Stimulated activated naive B cell treated with anti-CD40 and anti-IgM and Interleukin-4, amounts not matched to agents 10 μg/mL and 1 μg/mL and 100 μg/mL, for 72 hours (primary cell): Measurements from ENCODE around the gene MPHOSPH8.
"Not testable (repeated sequence)": the region's sequence is repeated elsewhere in the genome, so short reads cannot be mapped to it uniquely, and the experiment has no call there.

Source experiments
- ATAC-seq, 2 donors: fragments of 150-1000 bp; cut with Tn5 transposase; replicated peaks; 2 replicates each; pipeline ENCODE4 v1.10.0; 2021; ENCODE audit warnings: moderate library complexity in 1 of 2
- DNase-seq: peaks from one replicate; pipeline ENCODE4 v3.0.0; 2021
- H3K27ac Mint-ChIP-seq: one replicate; pipeline ENCODE4 v1.8.0; 2022; ENCODE audit warnings: mild to moderate bottlenecking, mixed read lengths
- H3K27me3 Mint-ChIP-seq, 2 donors: one replicate each; pipeline ENCODE4 v1.8.0; 2022; ENCODE audit warnings: mixed read lengths in 2 of 2
- H3K36me3 Mint-ChIP-seq, 2 donors: one replicate each; pipeline ENCODE4 v1.8.0; 2022; ENCODE audit warnings: mixed read lengths in 2 of 2, mild to moderate bottlenecking in 1 of 2
- H3K4me1 Mint-ChIP-seq, 2 donors: one replicate each; pipeline ENCODE4 v1.8.0; 2022; ENCODE audit warnings: mixed read lengths in 2 of 2, mild to moderate bottlenecking in 1 of 2
- H3K4me3 Mint-ChIP-seq, 2 donors: one replicate each; pipeline ENCODE4 v1.8.0; 2022; ENCODE audit warnings: mild to moderate bottlenecking in 2 of 2, mixed read lengths in 2 of 2, moderate library complexity in 1 of 2
- H3K9me3 Mint-ChIP-seq, 2 donors: one replicate each; pipeline ENCODE4 v1.8.0; 2022; ENCODE audit warnings: mixed read lengths in 2 of 2, mild to moderate bottlenecking in 1 of 2

Gene MPHOSPH8

DNA sequence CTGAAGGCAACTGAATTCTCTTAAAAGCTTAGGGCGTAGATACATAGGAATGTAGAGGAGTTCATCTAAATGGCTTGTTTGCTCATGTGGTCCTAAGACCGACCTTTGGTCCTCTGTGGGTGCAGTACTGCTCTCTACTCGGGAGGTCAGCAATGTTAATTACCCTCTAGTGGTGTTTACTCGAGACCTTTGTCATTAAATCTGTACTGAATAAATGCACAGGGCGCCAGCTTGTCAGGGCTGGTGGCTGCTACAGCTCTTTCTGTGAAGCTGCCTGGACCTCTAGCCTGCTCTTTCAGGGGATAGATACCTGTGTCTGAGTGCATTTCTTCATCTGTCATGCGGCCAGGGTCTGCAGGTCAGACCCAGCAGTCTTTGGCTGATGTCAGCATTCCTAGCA lies 29.2 kb upstream of the MPHOSPH8 start:
- H3K9me3 Mint-ChIP-seq: peaks cover 17 to 20% of the 10 kb centered on the region in 2 donors
- no peak overlapping the region for H3K27ac Mint-ChIP-seq
- DNase-seq: no peak
- no peak for ATAC-seq
- no peak overlapping the region for H3K4me3 Mint-ChIP-seq
- peaks cover 45 to 51% of the 10 kb centered on the region in 2 donors for H3K27me3 Mint-ChIP-seq
- H3K4me1 Mint-ChIP-seq: no peaks in the 10 kb centered on the region
- H3K36me3 Mint-ChIP-seq: peaks cover 8 to 16% of the 10 kb centered on the region in 2 donors

DNA sequence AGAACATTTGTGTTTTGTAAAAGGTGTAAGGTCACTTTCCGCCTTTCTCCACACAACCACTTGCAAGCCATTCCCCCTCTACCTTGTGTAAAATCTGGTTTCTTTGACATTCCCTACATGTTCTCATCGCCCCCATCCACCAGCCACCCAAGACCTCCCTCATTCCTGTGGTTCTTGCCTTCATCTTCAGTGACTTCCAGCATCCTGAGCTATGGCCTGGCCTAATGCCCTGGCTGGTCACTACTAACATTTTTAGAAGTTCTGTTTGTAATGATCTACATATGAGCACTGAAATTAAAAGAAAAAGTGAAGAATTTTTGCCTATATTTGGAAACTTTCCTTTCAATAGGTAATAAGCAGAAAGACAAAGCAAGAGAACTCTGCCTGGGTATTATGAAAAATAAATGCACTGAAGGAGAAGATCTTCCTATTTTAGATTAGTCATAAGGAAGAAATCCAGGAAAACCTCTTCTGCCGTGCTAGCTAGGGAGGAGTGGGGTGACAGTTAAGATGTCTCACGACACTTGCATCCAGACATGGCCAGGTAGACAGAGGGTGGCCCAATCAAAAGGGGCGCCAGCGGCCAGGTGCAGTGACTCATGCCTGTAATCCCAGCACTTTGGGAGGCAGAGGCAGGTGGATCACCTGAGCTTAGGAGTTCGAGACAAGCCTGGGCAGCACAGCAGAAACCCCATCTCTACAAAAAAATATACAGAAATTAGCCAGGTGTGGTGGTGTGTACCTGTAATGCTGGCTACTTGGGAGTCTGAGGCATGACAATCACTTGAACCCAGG lies 28.1 kb upstream of the MPHOSPH8 start:
- Mint-ChIP-seq H3K9me3 (peaks cover 17 to 20% of the 10 kb centered on the region in 2 donors), H3K27me3 (peaks cover 36 to 42% of the 10 kb centered on the region in 2 donors), H3K27ac (no peak overlapping the region), H3K36me3 (peaks cover 8 to 16% of the 10 kb centered on the region in 2 donors), H3K4me3 (no peak overlapping the region), H3K4me1 (no peaks in the 10 kb centered on the region)
- no peak for DNase-seq
- no peak for ATAC-seq

DNA sequence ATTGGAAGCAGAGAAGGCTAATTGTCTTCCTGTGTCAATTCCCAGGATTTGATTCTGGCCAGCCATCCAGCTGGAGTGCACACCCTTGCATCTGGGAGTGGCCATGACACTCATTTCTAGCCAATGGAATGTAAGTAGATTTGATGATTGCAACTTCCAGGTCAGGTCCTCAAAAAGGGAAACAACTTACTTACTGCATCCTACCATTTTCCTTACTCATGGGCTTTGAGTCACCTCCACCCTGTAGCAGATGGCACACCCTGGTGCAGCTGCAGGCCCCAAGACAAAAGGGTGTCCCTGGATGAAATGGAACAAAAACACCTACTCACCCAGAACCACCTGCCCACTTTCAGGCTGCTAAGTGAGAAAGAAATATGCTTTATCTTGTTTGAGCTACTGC lies 27.3 kb upstream of the MPHOSPH8 start:
- no peak overlapping the region for H3K27ac Mint-ChIP-seq
- H3K4me1 Mint-ChIP-seq: no peaks in the 10 kb centered on the region
- ATAC-seq (no peak), DNase-seq (no peak)
- H3K4me3 Mint-ChIP-seq: no peak overlapping the region
- peaks cover 17 to 20% of the 10 kb centered on the region in 2 donors for H3K9me3 Mint-ChIP-seq
- peaks cover 34 to 36% of the 10 kb centered on the region in 2 donors for H3K27me3 Mint-ChIP-seq
- H3K36me3 Mint-ChIP-seq: peaks cover 8 to 16% of the 10 kb centered on the region in 2 donors

DNA sequence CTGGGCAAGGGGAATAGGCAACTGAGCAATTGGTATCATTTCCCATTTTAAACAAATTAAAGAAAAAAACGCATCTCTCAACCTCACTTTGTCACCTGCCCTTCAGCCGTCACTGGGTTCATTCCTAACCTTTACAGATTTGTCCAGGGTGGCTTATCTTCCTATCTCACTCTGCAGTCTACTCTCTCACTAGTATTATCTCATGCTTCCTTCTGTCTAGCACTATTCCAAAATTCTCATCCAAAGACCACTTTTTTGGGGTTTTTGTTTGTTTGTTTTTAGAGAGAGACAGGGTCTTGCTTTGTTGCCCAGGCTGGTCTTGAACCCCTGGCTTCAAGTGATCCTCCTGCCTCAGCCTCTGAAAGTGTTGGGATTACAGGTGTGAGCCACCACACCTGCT lies 26.7 kb upstream of the MPHOSPH8 start:
- no peak overlapping the region for H3K27ac Mint-ChIP-seq
- ATAC-seq (no peak), DNase-seq (no peak)
- H3K9me3 Mint-ChIP-seq: peaks cover 17 to 20% of the 10 kb centered on the region in 2 donors
- H3K27me3 Mint-ChIP-seq: peaks cover 33 to 36% of the 10 kb centered on the region in 2 donors
- no peaks in the 10 kb centered on the region for H3K4me1 Mint-ChIP-seq
- peaks cover 8 to 16% of the 10 kb centered on the region in 2 donors for H3K36me3 Mint-ChIP-seq
- no peak overlapping the region for H3K4me3 Mint-ChIP-seq

DNA sequence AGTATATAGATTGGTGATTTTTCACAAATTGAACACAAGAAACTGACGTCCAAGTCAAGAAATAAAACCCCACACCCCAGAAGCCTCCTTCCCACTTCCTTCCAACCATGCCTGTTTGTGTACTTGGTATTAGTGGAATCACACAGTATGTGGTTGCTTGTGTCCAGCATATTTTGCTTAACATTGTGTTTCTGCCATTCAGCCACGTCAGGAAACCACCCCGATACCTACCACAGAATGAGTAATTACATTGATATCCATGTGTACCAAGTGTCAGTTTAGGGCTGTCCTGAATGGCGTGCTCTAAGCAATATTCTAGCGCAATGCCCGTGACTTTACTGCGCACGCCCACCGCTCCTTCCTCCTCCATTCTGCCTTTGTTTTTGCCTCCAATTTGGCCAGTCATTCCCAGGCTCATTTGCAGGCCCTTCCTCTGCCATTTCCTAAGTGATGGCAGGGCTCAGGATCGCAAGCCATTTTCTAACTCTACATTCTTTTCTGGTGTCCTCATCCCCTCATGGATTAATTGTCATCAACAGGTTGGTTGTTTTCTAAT lies 25.9 kb upstream of the MPHOSPH8 start:
- Mint-ChIP-seq H3K4me3 (no peak overlapping the region), H3K9me3 (peaks cover 17 to 20% of the 10 kb centered on the region in 2 donors)

DNA sequence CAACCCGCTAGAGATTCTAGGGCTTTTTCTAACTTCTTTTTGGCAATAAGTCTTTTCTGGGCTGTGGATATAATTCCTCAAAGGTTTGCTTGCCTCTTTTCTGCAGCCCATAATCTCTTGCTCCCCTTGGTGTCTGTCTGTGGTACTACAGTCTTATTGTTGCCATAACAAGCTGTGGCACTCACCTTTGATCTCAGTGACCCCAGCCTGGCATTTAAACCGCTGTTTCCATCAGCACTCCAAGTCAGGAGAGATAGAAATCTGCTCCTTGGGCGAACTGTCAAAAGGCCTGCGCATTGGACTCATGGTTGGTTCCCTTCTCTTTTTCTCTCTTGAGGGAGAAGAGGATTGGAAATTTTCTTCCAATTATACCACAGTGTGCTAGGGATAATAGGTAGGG lies 14.5 kb upstream of the MPHOSPH8 start:
- Mint-ChIP-seq H3K9me3 (peaks cover 7 to 12% of the 10 kb centered on the region in 2 donors), H3K36me3 (peaks cover 1 to 7% of the 10 kb centered on the region in 2 donors), H3K4me3 (no peak overlapping the region), H3K27me3 (peaks cover 55 to 66% of the 10 kb centered on the region in 2 donors), H3K27ac (no peak overlapping the region), H3K4me1 (no peaks in the 10 kb centered on the region)
- DNase-seq: no peak
- peak in 1 of 2 donors; percentile 47 for ATAC-seq

More for the DNA sequence above, 25.9 kb upstream of the MPHOSPH8 start:
- Mint-ChIP-seq H3K36me3 (peaks cover 8 to 16% of the 10 kb centered on the region in 2 donors), H3K4me1 (no peaks in the 10 kb centered on the region), H3K27ac (no peak overlapping the region), H3K27me3 (peaks cover 33 to 35% of the 10 kb centered on the region in 2 donors)
- DNase-seq: no peak
- ATAC-seq: no peak

DNA sequence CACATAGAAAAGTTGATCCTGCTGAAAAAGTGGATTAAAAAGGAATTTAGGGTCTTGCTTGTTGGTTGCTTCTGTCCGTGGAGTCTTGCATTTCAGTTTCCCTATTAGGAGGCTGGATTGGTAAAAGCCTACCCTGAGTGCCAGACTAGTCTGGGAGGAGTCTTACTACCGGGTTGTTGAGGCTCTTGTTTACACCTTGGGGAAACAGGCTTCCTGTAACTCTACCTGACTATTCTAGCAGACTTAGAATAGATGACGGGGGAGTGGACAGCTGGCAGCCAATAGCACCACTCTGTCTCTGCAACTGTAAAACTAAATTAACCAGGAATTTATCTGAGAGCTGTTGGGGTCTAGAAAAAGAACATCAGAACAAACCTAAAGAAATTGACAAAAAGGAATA lies 11.3 kb upstream of the MPHOSPH8 start:
- Mint-ChIP-seq H3K9me3 (peaks cover 7% of the 10 kb centered on the region in 2 donors), H3K36me3 (peaks cover 1 to 7% of the 10 kb centered on the region in 2 donors), H3K4me3 (no peak overlapping the region), H3K27me3 (peaks cover 46 to 48% of the 10 kb centered on the region in 2 donors), H3K4me1 (no peaks in the 10 kb centered on the region), H3K27ac (no peak overlapping the region)
- ATAC-seq: no peak
- no peak for DNase-seq

DNA sequence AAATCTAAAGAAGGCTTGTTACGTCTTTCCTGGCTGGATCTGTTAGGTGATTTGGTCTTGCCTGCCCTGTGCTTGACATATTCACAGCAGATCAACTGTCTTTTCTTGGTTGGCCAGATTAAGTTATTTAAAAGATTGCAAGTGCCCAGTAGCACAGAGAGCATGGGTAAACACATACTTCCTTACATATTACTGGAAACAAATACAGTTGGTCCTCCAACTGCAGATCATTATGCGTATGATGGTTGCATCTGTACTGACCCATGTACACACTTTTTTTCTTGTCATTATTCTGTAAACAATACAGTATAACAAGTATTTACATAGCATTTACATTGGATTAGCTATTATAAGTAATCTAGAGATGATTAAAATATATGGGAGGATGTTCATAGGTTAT lies 9.2 kb upstream of the MPHOSPH8 start:
- Mint-ChIP-seq H3K36me3 (no peaks in the 10 kb centered on the region), H3K4me3 (no peak overlapping the region), H3K9me3 (no peaks in the 10 kb centered on the region), H3K4me1 (no peaks in the 10 kb centered on the region), H3K27me3 (peaks cover 36 to 39% of the 10 kb centered on the region in 2 donors), H3K27ac (no peak overlapping the region)
- DNase-seq: no peak
- ATAC-seq: no peak

DNA sequence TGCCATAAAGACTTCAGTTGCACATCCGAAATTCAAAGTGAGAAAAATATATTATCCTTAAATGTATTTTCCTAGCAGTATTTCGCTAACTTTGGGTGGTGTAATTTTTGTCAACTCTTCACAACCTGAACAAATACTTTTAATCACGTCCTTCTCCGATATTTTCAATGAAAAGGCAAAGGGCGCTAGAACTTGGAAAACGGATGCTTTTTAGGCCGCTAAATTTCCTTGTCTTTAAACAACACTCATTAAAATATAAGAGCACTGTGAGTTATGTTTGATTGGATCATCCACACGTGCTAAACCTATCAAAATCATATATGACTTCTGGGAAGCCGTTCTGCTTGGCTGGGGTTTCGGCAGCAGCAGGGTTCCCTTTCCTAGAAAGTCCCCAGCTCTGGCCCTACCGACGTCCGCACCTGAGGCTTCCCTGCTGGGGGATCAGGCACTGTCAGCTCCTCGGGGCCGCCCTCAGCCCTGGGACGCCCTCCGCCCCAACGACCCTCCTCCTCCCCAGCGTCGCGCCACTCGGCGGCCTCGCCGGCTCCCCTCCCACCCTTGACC lies 462 bp upstream of the MPHOSPH8 start:
- Mint-ChIP-seq H3K4me3 (peak overlapping the region; percentile 98 to 100), H3K4me1 (peaks cover 10 to 30% of the 10 kb centered on the region in 2 donors), H3K9me3 (peaks cover 2 to 4% of the 10 kb centered on the region in 2 donors), H3K27ac (peak overlapping the region; percentile 98), H3K27me3 (peaks cover 0 to 2% of the 10 kb centered on the region in 2 donors), H3K36me3 (peaks cover 8 to 12% of the 10 kb centered on the region in 2 donors)
- no peak for ATAC-seq
- no peak for DNase-seq

DNA sequence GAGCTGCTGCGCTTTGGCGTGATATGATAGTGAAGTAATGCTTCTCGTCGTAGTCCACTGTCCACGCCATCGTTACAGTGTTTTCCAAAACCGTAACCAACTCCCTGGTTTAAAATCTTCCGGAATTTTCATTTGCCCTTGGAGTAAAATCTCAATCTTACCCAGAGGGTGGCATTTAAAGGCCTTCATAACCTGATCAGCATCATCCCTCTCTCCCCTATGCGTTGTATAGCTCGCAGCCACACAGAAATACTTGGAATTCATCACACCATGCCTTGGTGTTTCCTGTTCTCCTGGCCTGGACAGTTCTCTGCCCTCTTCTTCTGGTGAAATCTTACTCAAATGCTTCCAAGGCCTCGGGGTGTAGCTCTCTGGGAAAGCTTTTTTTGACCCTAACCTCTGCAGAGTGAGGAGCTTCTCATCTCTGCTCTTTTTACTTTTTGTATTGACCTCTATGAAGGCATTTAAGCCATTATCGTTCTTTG lies 839 bp downstream of the MPHOSPH8 start:
- Mint-ChIP-seq H3K9me3 (peaks cover 2 to 4% of the 10 kb centered on the region in 2 donors), H3K4me1 (peaks cover 10 to 41% of the 10 kb centered on the region in 2 donors), H3K36me3 (peaks cover 13 to 17% of the 10 kb centered on the region in 2 donors), H3K27me3 (no peaks in the 10 kb centered on the region), H3K4me3 (peak overlapping the region; percentile 98 to 100), H3K27ac (peak overlapping the region; percentile 98)
- no peak for ATAC-seq
- DNase-seq: no peak

DNA sequence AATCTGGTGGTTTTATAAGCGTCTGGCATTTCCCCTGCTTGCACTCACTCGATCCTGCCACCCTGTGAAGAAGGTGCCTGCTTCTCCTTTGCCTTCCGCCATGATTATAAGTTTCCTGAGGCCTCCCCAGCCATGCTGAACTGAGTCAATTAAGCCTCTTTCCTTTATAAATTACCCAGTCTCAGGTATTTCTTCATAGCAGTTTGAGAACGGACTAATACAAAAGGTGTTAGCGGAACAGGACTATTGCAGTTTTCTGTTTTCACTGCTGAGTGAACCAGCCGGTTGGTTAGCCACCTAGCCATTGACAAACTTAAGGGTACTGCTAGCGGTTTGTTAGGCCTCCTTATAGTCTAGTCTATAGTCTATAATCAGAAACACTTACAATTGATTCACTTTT lies 2.5 kb downstream of the MPHOSPH8 start:
- not testable (repeated sequence) for H3K9me3 Mint-ChIP-seq, H3K27me3 Mint-ChIP-seq, H3K27ac Mint-ChIP-seq, ATAC-seq, DNase-seq
- H3K4me3 Mint-ChIP-seq: peak overlapping the region; percentile 37 to 49
- peaks cover 12 to 41% of the 10 kb centered on the region in 2 donors for H3K4me1 Mint-ChIP-seq
- peaks cover 13% of the 10 kb centered on the region in 2 donors for H3K36me3 Mint-ChIP-seq

DNA sequence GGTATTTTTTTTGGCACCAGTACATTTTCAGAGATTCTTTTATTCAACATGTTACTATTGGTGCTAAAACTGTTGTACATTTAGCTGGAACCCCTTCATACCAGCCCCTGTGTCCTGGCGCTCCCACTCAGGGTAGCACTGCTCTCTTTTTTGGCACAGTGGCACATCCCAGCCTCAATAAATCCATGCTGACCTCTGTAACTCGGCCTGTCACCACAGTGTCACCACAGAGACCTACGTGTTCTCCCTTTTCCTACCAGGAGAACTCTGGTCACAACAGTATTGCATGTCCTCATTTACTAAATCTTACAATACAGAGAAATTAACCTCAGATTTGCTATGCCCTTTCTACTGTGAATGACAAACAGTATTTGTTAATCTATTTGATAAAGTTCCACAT lies 10.2 kb downstream of the MPHOSPH8 start:
- H3K27me3 Mint-ChIP-seq: no peaks in the 10 kb centered on the region
- peaks cover 39 to 44% of the 10 kb centered on the region in 2 donors for H3K36me3 Mint-ChIP-seq
- H3K4me3 Mint-ChIP-seq: no peak overlapping the region
- H3K9me3 Mint-ChIP-seq: no peaks in the 10 kb centered on the region
- H3K27ac Mint-ChIP-seq: no peak overlapping the region
- peaks cover 4 to 13% of the 10 kb centered on the region in 2 donors for H3K4me1 Mint-ChIP-seq
- no peak for DNase-seq
- ATAC-seq: no peak

DNA sequence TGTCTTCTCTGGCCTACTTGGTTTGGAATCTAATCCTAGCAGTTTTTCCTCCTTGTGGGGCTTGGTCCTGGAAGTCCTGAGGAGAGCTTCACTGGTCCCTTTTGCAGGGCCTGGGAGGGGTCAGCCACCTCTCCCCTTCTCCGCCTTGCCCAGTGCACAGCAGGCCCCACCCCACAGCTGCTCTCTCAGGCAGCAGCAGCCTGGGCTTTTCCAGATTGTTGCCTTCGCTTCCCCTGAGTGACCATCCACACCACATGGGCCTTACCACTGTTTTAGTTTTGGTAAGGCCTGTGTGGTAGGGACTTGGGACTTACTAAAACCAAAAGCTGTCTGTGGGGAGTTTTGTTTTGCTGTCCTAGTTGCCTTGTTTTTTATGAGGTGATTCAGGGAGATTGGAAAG lies 11.5 kb downstream of the MPHOSPH8 start:
- Mint-ChIP-seq H3K27me3 (no peaks in the 10 kb centered on the region), H3K36me3 (peaks cover 38 to 45% of the 10 kb centered on the region in 2 donors), H3K27ac (no peak overlapping the region), H3K4me1 (peaks cover 2 to 6% of the 10 kb centered on the region in 2 donors), H3K4me3 (no peak overlapping the region), H3K9me3 (no peaks in the 10 kb centered on the region)
- ATAC-seq: no peak
- DNase-seq: no peak

DNA sequence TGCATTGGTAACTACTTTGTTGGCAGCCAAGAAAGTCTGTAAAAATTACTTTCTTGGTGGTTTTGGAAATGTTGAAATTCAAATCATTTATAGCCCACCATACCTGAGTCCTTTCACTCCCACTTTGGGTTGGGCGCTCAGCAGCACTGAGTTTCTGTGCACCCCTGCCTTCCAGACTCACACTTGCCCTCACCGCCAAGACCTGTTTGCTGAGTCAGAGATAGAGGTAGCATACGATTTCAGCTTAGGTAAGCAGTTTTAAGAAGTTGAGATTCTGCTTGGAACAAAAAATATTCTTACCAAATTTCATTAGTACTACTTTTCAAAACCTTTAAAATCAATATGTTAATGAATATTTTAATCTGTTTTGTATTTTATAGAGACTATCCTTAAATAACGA lies 12.6 kb downstream of the MPHOSPH8 start:
- Mint-ChIP-seq H3K27me3 (no peaks in the 10 kb centered on the region), H3K36me3 (peaks cover 45 to 53% of the 10 kb centered on the region in 2 donors), H3K27ac (peak overlapping the region; percentile 52), H3K9me3 (no peaks in the 10 kb centered on the region), H3K4me3 (no peak overlapping the region), H3K4me1 (peaks cover 2 to 6% of the 10 kb centered on the region in 2 donors)
- ATAC-seq (no peak), DNase-seq (no peak)
